DND-41 (cell line): ENCODE results near the gene IER3.

ENCODE experiments used
- EZH2 ChIP-seq: IDR thresholded peaks from 3 replicates; pipeline ENCODE4 v1.6.1; 2012; ENCODE audit warnings: borderline replicate concordance, low read depth, mild to moderate bottlenecking, moderate library complexity, low read length, inconsistent platforms; ENCODE audit not compliant: severe bottlenecking
- TF ChIP-seq, protein P1 (sequence below): IDR thresholded peaks from 2 replicates; pipeline ENCODE4 v1.5.1; 2012; ENCODE audit warnings: borderline replicate concordance, low read length, moderate library complexity, mild to moderate bottlenecking; ENCODE audit not compliant: poor library complexity, severe bottlenecking; ENCODE audit errors: extremely low read depth

DNA sequence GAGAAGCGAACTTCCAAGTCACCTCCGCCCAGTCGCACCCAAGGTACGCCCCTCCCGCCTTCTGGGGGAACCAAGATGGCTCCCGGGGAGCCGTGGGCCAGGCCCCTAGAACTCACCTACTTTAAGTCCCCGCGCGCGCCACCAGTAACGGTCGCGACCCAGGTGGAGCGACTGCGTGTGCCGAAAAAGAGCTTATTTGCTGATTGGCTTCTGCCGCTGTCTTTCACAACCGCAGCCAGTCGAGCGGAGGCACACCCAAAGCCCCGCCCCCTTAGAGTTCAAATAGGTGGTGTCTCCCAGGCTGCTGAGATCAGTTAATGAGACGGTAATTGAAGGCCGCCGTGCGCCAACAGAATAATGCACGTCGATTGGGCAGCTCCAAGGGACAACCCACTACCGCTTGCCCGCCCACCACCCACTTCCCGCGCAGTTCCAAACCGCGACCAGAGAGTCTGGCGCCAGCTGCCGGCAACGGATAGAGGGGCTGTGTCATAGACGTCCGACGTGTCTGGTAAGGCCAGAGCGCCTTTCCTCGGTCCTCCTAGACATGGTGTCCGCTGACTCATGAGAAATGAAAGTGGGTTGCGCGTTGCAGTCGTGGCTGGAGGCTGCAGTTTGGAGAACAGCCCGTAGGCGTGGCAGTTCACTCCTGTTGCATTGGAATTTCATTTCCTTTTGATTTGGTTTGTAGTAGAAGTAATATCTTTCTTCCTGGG, 27.1 kb downstream of the IER3 start, which contains the start of gene MDC1:
- TF ChIP-seq, protein P1, sequence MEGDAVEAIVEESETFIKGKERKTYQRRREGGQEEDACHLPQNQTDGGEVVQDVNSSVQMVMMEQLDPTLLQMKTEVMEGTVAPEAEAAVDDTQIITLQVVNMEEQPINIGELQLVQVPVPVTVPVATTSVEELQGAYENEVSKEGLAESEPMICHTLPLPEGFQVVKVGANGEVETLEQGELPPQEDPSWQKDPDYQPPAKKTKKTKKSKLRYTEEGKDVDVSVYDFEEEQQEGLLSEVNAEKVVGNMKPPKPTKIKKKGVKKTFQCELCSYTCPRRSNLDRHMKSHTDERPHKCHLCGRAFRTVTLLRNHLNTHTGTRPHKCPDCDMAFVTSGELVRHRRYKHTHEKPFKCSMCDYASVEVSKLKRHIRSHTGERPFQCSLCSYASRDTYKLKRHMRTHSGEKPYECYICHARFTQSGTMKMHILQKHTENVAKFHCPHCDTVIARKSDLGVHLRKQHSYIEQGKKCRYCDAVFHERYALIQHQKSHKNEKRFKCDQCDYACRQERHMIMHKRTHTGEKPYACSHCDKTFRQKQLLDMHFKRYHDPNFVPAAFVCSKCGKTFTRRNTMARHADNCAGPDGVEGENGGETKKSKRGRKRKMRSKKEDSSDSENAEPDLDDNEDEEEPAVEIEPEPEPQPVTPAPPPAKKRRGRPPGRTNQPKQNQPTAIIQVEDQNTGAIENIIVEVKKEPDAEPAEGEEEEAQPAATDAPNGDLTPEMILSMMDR: peak; percentile 43
- no peak for TF ChIP-seq EZH2
